Upper lobe of left lung (tissue), 6 donors: ENCODE results near the gene RPP25. TPM values are rescaled to one million over a fixed set of nuclear protein-coding genes. Genes with fewer than 3 reads are reported as not detected.

Experiments used
- ATAC-seq, 2 donors: fragments of 200-7000 bp; cut with Tn5 transposase; one replicate each; pipeline ENCODE4 v1.9.1; 2022; ENCODE audit warnings: mild to moderate bottlenecking in 2 of 2, moderate library complexity in 2 of 2; ENCODE audit not compliant: low FRiP score in 2 of 2
- DNase-seq, 2 donors: peaks; one replicate each; pipeline ENCODE4 v3.0.0-alpha.2; 2019 to 2020
- H3K27ac ChIP-seq, 4 donors: fragments of 200-600 bp; sonication (generic); one replicate each; pipeline ENCODE4 v1.5.1; 2016 to 2019
- H3K27me3 ChIP-seq, 4 donors: fragments of 200-600 bp; sonication (generic); one replicate each; pipeline ENCODE4 v1.5.1; 2017 to 2019
- H3K36me3 ChIP-seq, 4 donors: fragments of 200-600 bp; sonication (generic); one replicate each; pipeline ENCODE4 v1.5.1; 2016 to 2019
- H3K4me1 ChIP-seq, 4 donors: fragments of 200-600 bp; sonication (generic); one replicate each; pipeline ENCODE4 v1.5.1; 2018 to 2019
- H3K4me3 ChIP-seq, 4 donors: fragments of 200-600 bp; sonication (generic); one replicate each; pipeline ENCODE4 v1.5.1; 2017 to 2019; ENCODE audit warnings: mild to moderate bottlenecking in 2 of 4, moderate library complexity in 1 of 4
- H3K9me3 ChIP-seq, 4 donors: fragments of 200-600 bp; sonication (generic); one replicate each; pipeline ENCODE4 v1.5.1; 2018 to 2019
- EP300 ChIP-seq, 4 donors: sonication (generic); formaldehyde crosslinking; IDR thresholded peaks; one replicate each; pipeline ENCODE4 v1.5.1; 2017; ENCODE audit warnings: antibody characterized with exemption in 4 of 4, control low read depth in 2 of 4
- POLR2A ChIP-seq, 4 donors: fragments of 450-650 bp; IDR thresholded peaks; one replicate each; pipeline ENCODE4 v1.5.1; 2016 to 2017; ENCODE audit warnings: antibody characterized with exemption in 4 of 4, mild to moderate bottlenecking in 2 of 4
- POLR2AphosphoS5 ChIP-seq, 2 donors: sonication (generic); formaldehyde crosslinking; IDR thresholded peaks; one replicate each; pipeline ENCODE4 v1.5.1; 2017; ENCODE audit warnings: antibody characterized with exemption in 2 of 2
- WGBS, 2 donors: methylation state at CpG; one replicate each; pipeline ENCODE4 v1.1.5; 2017 to 2018; 5-methylcytosine and 5-hydroxymethylcytosine counted together
- total RNA-seq, 6 donors: library from RNA; depleted of rRNA in 4 of 6; stranded (reverse); fragments of >200 nt in 4 of 6; gene quantifications; one replicate each; pipeline versions ENCODE4 v1.1.0 to v1.2.1, GENCODE V29; 2016 to 2021
- TF ChIP-seq, protein P1 (sequence below), 6 experiments: fragments of 450-650 bp in 4 of 6; fragments of 200-600 bp in 2 of 6; sonication (generic) in 2 of 6; IDR thresholded peaks; one replicate each; pipeline ENCODE4 v1.5.1; 2016 to 2019; ENCODE audit warnings: antibody characterized with exemption in 6 of 6
- donor health status: DM: no; HTN: no; CAD: no; lungs with moderate emphysema.
- donor health status: DM: no; HTN: yes; CAD: no; lungs with severe emphysema.

Gene RPP25
- total RNA-seq, 6 donors from 2014 or later: 9.4 to 28.4 (median 19.2) TPM

GRCh38 chr15:74992619-74993018 is 36.0 kb upstream of the RPP25 start:
- no peak for ATAC-seq
- TF ChIP-seq EP300 (IDR thresholded peaks at IDR 0.05) (no peak), POLR2A (IDR thresholded peaks at IDR 0.05) (no peak), POLR2AphosphoS5 (IDR thresholded peaks at IDR 0.05) (no peak)
- TF ChIP-seq, protein P1, sequence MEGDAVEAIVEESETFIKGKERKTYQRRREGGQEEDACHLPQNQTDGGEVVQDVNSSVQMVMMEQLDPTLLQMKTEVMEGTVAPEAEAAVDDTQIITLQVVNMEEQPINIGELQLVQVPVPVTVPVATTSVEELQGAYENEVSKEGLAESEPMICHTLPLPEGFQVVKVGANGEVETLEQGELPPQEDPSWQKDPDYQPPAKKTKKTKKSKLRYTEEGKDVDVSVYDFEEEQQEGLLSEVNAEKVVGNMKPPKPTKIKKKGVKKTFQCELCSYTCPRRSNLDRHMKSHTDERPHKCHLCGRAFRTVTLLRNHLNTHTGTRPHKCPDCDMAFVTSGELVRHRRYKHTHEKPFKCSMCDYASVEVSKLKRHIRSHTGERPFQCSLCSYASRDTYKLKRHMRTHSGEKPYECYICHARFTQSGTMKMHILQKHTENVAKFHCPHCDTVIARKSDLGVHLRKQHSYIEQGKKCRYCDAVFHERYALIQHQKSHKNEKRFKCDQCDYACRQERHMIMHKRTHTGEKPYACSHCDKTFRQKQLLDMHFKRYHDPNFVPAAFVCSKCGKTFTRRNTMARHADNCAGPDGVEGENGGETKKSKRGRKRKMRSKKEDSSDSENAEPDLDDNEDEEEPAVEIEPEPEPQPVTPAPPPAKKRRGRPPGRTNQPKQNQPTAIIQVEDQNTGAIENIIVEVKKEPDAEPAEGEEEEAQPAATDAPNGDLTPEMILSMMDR (IDR thresholded peaks at IDR 0.05): no peak
- no peak for DNase-seq
- Histone ChIP-seq H3K9me3 (no peaks in the 10 kb centered on the region), H3K4me3 (no peak overlapping the region), H3K36me3 (no peaks in the 10 kb centered on the region), H3K4me1 (peaks cover 10 to 13% (median 11%) of the 10 kb centered on the region in 4 donors), H3K27ac (no peak overlapping the region), H3K27me3 (peaks cover 0 to 8% (median 1%) of the 10 kb centered on the region in 4 donors)
- 39 to 40% methylated on average over 1 of the region's 1 CpG for WGBS, 2 donors

DNA sequence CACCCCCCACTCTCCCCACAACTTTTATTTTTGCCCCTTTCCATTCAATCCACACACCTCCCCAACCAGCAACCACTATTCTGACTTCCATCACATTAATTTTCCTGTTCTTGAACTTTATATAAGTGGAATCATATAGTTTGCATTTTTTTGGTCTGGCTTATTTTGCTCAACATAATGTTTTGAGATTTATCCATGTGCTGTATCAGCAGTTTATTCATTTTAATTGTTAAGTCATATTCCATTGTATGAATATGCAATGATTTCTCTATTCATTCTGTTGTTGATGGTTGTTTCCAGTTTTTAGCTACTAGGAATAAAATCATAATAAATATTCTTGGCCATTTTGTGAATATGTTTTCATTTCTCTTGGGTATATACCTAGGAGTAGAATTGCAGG is 33.0 kb upstream of the RPP25 start:
- Histone ChIP-seq H3K4me1 (no peaks in the 10 kb centered on the region), H3K4me3 (no peak overlapping the region), H3K27me3 (no peaks in the 10 kb centered on the region), H3K9me3 (no peaks in the 10 kb centered on the region), H3K27ac (no peak overlapping the region), H3K36me3 (no peaks in the 10 kb centered on the region)
- TF ChIP-seq POLR2A (IDR thresholded peaks at IDR 0.05) (no peak), POLR2AphosphoS5 (IDR thresholded peaks at IDR 0.05) (no peak), EP300 (IDR thresholded peaks at IDR 0.05) (no peak)
- TF ChIP-seq, protein P1 (IDR thresholded peaks at IDR 0.05): no peak
- ATAC-seq (no peak), DNase-seq (no peak)

- H3K27me3 ChIP-seq: no peaks in the 10 kb centered on the region
- 42 to 44% methylated on average over 4 of the region's 4 CpGs for WGBS, 2 donors
Measured at GRCh38 chr15:74988007-74988800, 31.6 kb upstream of the RPP25 start.

DNA sequence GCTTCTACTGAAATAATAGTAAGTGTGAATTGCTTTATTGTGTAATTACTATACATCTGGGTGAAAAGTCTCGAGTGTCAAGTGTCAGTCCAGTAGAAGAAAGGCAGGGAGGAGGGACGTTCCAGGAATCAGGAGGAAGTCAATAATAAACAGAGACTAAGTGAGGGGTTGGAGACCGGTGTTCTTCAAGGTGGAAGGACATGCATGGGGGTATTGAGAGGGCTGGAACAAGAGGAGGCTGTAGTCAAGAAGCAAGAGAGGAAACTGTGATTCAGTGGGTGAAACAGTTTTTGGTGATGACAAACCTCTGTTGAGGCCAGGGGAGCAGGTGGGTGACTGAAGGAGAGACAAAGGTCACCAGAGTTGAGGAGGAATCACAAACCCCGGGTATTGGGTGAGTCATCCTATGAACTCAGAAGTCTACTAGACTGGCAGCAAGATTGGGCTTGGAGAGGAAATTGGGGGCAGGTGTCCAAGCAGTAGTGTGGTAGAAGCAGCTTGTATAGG is 27.2 kb upstream of the RPP25 start:
- Histone ChIP-seq H3K4me1 (no peaks in the 10 kb centered on the region), H3K27ac (no peak overlapping the region), H3K4me3 (no peak overlapping the region), H3K36me3 (no peaks in the 10 kb centered on the region), H3K9me3 (no peaks in the 10 kb centered on the region), H3K27me3 (no peaks in the 10 kb centered on the region)
- WGBS, 2 donors: 24% methylated on average over 4 of the region's 4 CpGs
- no peak for TF ChIP-seq POLR2A (IDR thresholded peaks at IDR 0.05)
- no peak for TF ChIP-seq EP300 (IDR thresholded peaks at IDR 0.05)
- no peak for TF ChIP-seq POLR2AphosphoS5 (IDR thresholded peaks at IDR 0.05)
- ATAC-seq (peak in 1 of 2 donors; percentile 39), DNase-seq (no peak)

More at GRCh38 chr15:74988007-74988800, 31.6 kb upstream of the RPP25 start:
- H3K4me3 ChIP-seq: no peak overlapping the region
- H3K27ac ChIP-seq: no peak overlapping the region
- ATAC-seq (no peak), DNase-seq (peak in 1 of 2 donors; percentile 43)
- no peak for TF ChIP-seq POLR2AphosphoS5 (IDR thresholded peaks at IDR 0.05)
- TF ChIP-seq, protein P1 (IDR thresholded peaks at IDR 0.05): peak in 4 of 6 experiments; percentile 13 to 45 (median 32)
- no peak for TF ChIP-seq EP300 (IDR thresholded peaks at IDR 0.05)
- TF ChIP-seq POLR2A (IDR thresholded peaks at IDR 0.05): no peak
- H3K4me1 ChIP-seq: no peaks in the 10 kb centered on the region
- H3K36me3 ChIP-seq: no peaks in the 10 kb centered on the region
- no peaks in the 10 kb centered on the region for H3K9me3 ChIP-seq

- no peaks in the 10 kb centered on the region for H3K9me3 ChIP-seq
- TF ChIP-seq, protein P1 (IDR thresholded peaks at IDR 0.05): no peak
- TF ChIP-seq EP300 (IDR thresholded peaks at IDR 0.05) (no peak), POLR2AphosphoS5 (IDR thresholded peaks at IDR 0.05) (no peak), POLR2A (IDR thresholded peaks at IDR 0.05) (no peak)
- H3K27me3 ChIP-seq: no peaks in the 10 kb centered on the region
- H3K4me1 ChIP-seq: no peaks in the 10 kb centered on the region
- H3K36me3 ChIP-seq: no peaks in the 10 kb centered on the region
- H3K4me3 ChIP-seq: no peak overlapping the region
- H3K27ac ChIP-seq: no peak overlapping the region
- DNase-seq (no peak), ATAC-seq (no peak)
- 72 to 83% methylated on average over 5 of the region's 5 CpGs for WGBS, 2 donors
Measured at GRCh38 chr15:74982183-74982582, 25.6 kb upstream of the RPP25 start.
